Endothelial cell of umbilical vein (primary cell): ENCODE data around the gene TAB3. TPM values are rescaled to one million over a fixed set of nuclear protein-coding genes. Genes with fewer than 3 reads are reported as not detected.

Experiments
- BruUV-seq: library from RNA; stranded (reverse); fragments of 400-500 nt; replicated peaks from 2 replicates; lab custom pipeline; 2021; lab: Mats Ljungman, UMichigan
- CTCF ChIA-PET: fragments of 300-600, 350-600 bp; sonication (Branson Sonifier 250); formaldehyde crosslinking; loops from one replicate; lab custom pipeline; 2021; ENCODE audit warnings: antibody characterized with exemption, inconsistent platforms; lab: Charles Lee
- POLR2A ChIA-PET: fragments of 300-600, 350-600 bp; sonication (Branson Sonifier 250); formaldehyde crosslinking; loops from one replicate; lab custom pipeline; 2021; ENCODE audit warnings: antibody characterized with exemption, inconsistent platforms; lab: Charles Lee
- DNase-seq: peaks from one replicate; pipeline ENCODE4 v3.0.0-alpha.2; 2011; ENCODE audit warnings: low read depth, low spot score
- FAIRE-seq: peaks from 2 replicates; lab custom pipeline; 2011; peaks lifted over from hg19 to GRCh38; lab: Jason Lieb, UNC
- H2AFZ ChIP-seq: 2 replicates; pipeline ENCODE4 v1.6.0; 2012; ENCODE audit warnings: low read depth, low read length, control low read depth, inconsistent platforms
- H3K27ac ChIP-seq: 2 replicates; pipeline ENCODE4 v1.5.1; 2011; ENCODE audit warnings: low read depth, mild to moderate bottlenecking, control low read depth, low read length, moderate library complexity; ENCODE audit not compliant: insufficient read depth
- H3K27me3 ChIP-seq, 2 experiments: 2 replicates each; pipeline versions ENCODE4 v1.6.0 to v1.6.1; 2011; ENCODE audit warnings: low read length in 2 of 2, mixed read lengths in 1 of 2; ENCODE audit not compliant: control insufficient read depth in 2 of 2, insufficient read depth in 2 of 2
- H3K36me3 ChIP-seq, 2 experiments: 2 replicates in 1 of 2; 3 replicates in 1 of 2; pipeline ENCODE4 v1.5.1; 2011; ENCODE audit warnings: low read length in 2 of 2, mild to moderate bottlenecking in 1 of 2, moderate library complexity in 1 of 2; ENCODE audit not compliant: control insufficient read depth in 2 of 2, insufficient read depth in 2 of 2; ENCODE audit errors: extremely low read depth in 1 of 2
- H3K4me1 ChIP-seq: 3 replicates; pipeline ENCODE4 v1.5.1; 2011; ENCODE audit warnings: mild to moderate bottlenecking, low read length; ENCODE audit not compliant: control insufficient read depth, insufficient read depth; ENCODE audit errors: extremely low read depth
- H3K4me2 ChIP-seq: 2 replicates; pipeline ENCODE4 v1.6.1; 2011; ENCODE audit warnings: low read length, control low read depth, mixed read lengths; ENCODE audit not compliant: insufficient read depth
- H3K4me3 ChIP-seq, 3 experiments: fragments of 200-600 bp in 1 of 3; sonication (generic), shearing (Covaris generic) in 1 of 3; replicated peaks in 1 of 3; 2 replicates each; pipeline ENCODE4 v1.5.1; 2011 to 2016; ENCODE audit warnings: control low read depth in 3 of 3, low read length in 3 of 3, mild to moderate bottlenecking in 2 of 3, inconsistent platforms in 1 of 3, low read depth in 1 of 3, moderate library complexity in 1 of 3; ENCODE audit not compliant: insufficient read depth in 1 of 3
- H3K79me2 ChIP-seq: 2 replicates; pipeline ENCODE4 v1.6.0; 2012; ENCODE audit warnings: low read length, inconsistent platforms; ENCODE audit not compliant: control insufficient read depth, insufficient read depth
- H3K9ac ChIP-seq: replicated peaks from 2 replicates; pipeline ENCODE3; 2011; ENCODE audit warnings: low read length, control low read depth; ENCODE audit not compliant: insufficient read depth; ENCODE audit errors: extremely low read depth
- H3K9me1 ChIP-seq: replicated peaks from 3 replicates; pipeline ENCODE4 v1.6.0; 2011; ENCODE audit warnings: mild to moderate bottlenecking, low read length; ENCODE audit not compliant: control insufficient read depth, insufficient read depth; ENCODE audit errors: extremely low read depth
- H3K9me3 ChIP-seq: replicated peaks from 2 replicates; pipeline ENCODE4 v1.5.1; 2012; ENCODE audit warnings: low read length, inconsistent platforms; ENCODE audit not compliant: control insufficient read depth, insufficient read depth
- H4K20me1 ChIP-seq: replicated peaks from 2 replicates; pipeline ENCODE3; 2011; ENCODE audit warnings: mild to moderate bottlenecking, low read length; ENCODE audit not compliant: control insufficient read depth, insufficient read depth; ENCODE audit errors: extremely low read depth
- EZH2 ChIP-seq: IDR thresholded peaks from 2 replicates; pipeline ENCODE4 v1.6.1; 2012; ENCODE audit warnings: borderline replicate concordance, low read depth, mild to moderate bottlenecking, moderate library complexity, low read length, inconsistent platforms; ENCODE audit not compliant: severe bottlenecking
- FOS ChIP-seq: IDR thresholded peaks from 2 replicates; pipeline ENCODE4 v1.6.1; 2011; ENCODE audit warnings: mild to moderate bottlenecking, low read length, moderate library complexity, borderline replicate concordance; ENCODE audit not compliant: insufficient read depth
- GATA2 ChIP-seq: IDR thresholded peaks from 2 replicates; pipeline ENCODE4 v1.7.0; 2011; ENCODE audit warnings: low read depth, mild to moderate bottlenecking, moderate library complexity, mixed read lengths, low read length; ENCODE audit not compliant: insufficient read length, insufficient read depth
- JUN ChIP-seq: IDR thresholded peaks from 2 replicates; pipeline ENCODE4 v1.6.1; 2011; ENCODE audit warnings: borderline replicate concordance, low read depth; ENCODE audit not compliant: insufficient read length, insufficient read depth
- MYC ChIP-seq: IDR thresholded peaks from one replicate; pipeline ENCODE4 v1.6.1; 2011; ENCODE audit warnings: mild to moderate bottlenecking, low read depth, low read length
- POLR2A ChIP-seq: IDR thresholded peaks from 2 replicates; pipeline ENCODE4 v1.6.1; 2012; ENCODE audit warnings: low read depth, mild to moderate bottlenecking, control low read depth, low read length
- POLR2AphosphoS5 ChIP-seq: IDR thresholded peaks from 2 replicates; pipeline ENCODE4 v1.6.1; 2012; ENCODE audit warnings: low read depth, mild to moderate bottlenecking, control low read depth, low read length, moderate library complexity; ENCODE audit not compliant: insufficient read depth
- dilution Hi-C: fragments of 300-500 bp; cut with MboI; formaldehyde crosslinking; loops from one replicate; pipeline ENCODE4 v1.15.0; 2019; ENCODE audit warnings: low sequenced_read_pairs; ENCODE audit not compliant: extremely low pct_ligation_motif_present
- intact Hi-C: fragments of 100-400 bp; cut with micrococcal nuclease; formaldehyde crosslinking; loops from one replicate; pipeline ENCODE4 v1.10.0; 2022
- polyA plus RNA-seq, 4 experiments: library from polyadenylated mRNA; depleted of rRNA in 3 of 4; stranded (reverse) in 3 of 4; unstranded in 1 of 4; fragments of >200 nt; gene quantifications; 2 replicates each; pipeline versions ENCODE4 v1.2.1 to v1.2.3, GENCODE V29; 2011 to 2012; ENCODE audit warnings: missing spikeins in 1 of 4
- total RNA-seq: library from RNA; stranded (reverse); gene quantifications from 2 replicates; pipeline ENCODE4 v1.2.3, GENCODE V29; 2021
- TF ChIP-seq, protein P1 (sequence below): IDR thresholded peaks from 2 replicates; pipeline ENCODE4 v1.6.1; 2011; ENCODE audit not compliant: insufficient read depth, insufficient read length
- TF ChIP-seq, protein P2 (sequence below), 2 donors: IDR thresholded peaks; 1 replicate in 1 of 2; 2 replicates in 1 of 2; pipeline ENCODE4 v1.5.1; 2011; ENCODE audit warnings: low read length in 2 of 2, mild to moderate bottlenecking in 2 of 2, moderate library complexity in 2 of 2, control low read depth in 1 of 2, inconsistent platforms in 1 of 2, low read depth in 1 of 2; ENCODE audit not compliant: insufficient read depth in 1 of 2; ENCODE audit errors: extremely low read depth in 1 of 2

The TAB3 gene
- total and polyA plus RNA-seq, 2 donors (not counting 3 experiments of a cell fraction or from before 2014, with no cell fraction given): 11.5 to 11.7 TPM

DNA sequence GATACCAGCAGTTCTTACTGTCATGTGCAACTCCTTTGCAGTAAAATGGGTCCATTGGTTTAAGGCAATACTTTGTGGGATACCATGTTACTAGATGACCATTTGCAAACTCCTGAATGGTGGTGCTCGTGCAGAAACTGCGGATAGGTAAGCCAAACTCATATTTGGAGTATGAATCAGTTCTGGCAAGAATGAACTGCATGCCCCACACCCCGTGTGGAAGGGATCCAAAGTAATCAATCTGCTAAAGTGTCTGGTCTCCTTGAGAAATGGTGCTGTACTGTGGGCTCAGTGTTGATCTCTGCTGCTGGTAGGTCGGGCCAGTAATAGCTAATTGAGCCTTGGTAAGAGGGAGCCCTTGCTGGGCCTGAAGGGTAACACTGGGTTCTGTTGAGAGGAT lies 4.2 kb upstream of the TAB3 start:
- no peak overlapping the region for H3K9ac ChIP-seq
- no peak overlapping the region for H3K27ac ChIP-seq
- intact Hi-C loops (no loop called here), dilution Hi-C loops (no loop called here)
- TF ChIP-seq JUN (no peak), FOS (no peak), GATA2 (no peak), MYC (no peak), POLR2AphosphoS5 (no peak), EZH2 (no peak), POLR2A (no peak)
- TF ChIP-seq, protein P1, sequence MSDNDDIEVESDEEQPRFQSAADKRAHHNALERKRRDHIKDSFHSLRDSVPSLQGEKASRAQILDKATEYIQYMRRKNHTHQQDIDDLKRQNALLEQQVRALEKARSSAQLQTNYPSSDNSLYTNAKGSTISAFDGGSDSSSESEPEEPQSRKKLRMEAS: no peak
- TF ChIP-seq, protein P2, sequence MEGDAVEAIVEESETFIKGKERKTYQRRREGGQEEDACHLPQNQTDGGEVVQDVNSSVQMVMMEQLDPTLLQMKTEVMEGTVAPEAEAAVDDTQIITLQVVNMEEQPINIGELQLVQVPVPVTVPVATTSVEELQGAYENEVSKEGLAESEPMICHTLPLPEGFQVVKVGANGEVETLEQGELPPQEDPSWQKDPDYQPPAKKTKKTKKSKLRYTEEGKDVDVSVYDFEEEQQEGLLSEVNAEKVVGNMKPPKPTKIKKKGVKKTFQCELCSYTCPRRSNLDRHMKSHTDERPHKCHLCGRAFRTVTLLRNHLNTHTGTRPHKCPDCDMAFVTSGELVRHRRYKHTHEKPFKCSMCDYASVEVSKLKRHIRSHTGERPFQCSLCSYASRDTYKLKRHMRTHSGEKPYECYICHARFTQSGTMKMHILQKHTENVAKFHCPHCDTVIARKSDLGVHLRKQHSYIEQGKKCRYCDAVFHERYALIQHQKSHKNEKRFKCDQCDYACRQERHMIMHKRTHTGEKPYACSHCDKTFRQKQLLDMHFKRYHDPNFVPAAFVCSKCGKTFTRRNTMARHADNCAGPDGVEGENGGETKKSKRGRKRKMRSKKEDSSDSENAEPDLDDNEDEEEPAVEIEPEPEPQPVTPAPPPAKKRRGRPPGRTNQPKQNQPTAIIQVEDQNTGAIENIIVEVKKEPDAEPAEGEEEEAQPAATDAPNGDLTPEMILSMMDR (IDR thresholded peaks at IDR 0.05; ENCODE audit: extremely low read depth in 1 of 2, insufficient read depth in 1 of 2, low read depth in 1 of 2, low read length in 2 of 2): no peak
- H3K9me1 ChIP-seq: no peaks in the 10 kb centered on the region
- H3K79me2 ChIP-seq: no peaks in the 10 kb centered on the region
- no TSS peak for BruUV-seq
- DNase-seq: no peak
- no peak for FAIRE-seq
- H3K4me1 ChIP-seq: no peaks in the 10 kb centered on the region
- H4K20me1 ChIP-seq: no peaks in the 10 kb centered on the region
- no peaks in the 10 kb centered on the region for H3K36me3 ChIP-seq
- no peak overlapping the region for H3K4me2 ChIP-seq
- H3K27me3 ChIP-seq: no peaks in the 10 kb centered on the region
- no peak overlapping the region for H3K4me3 ChIP-seq
- CTCF ChIA-PET: no interaction called here
- H3K9me3 ChIP-seq: no peaks in the 10 kb centered on the region
- no peak overlapping the region for H2AFZ ChIP-seq
- POLR2A ChIA-PET: no interaction called here
